Stimulated activated CD4-positive, alpha-beta T cell treated with anti-CD3 and anti-CD28 coated beads, Interleukin-15, amount 100 ng/mL, for 24 hours (primary cell): ENCODE measurements around the gene FILIP1L.

Source experiments
- DNase-seq: peaks from one replicate; pipeline ENCODE4 v3.0.0-alpha.2; 2020

FILIP1L gene

GRCh38 chr3:100039075-100039474, 75.2 kb downstream of the FILIP1L start:
- no peak for DNase-seq

GRCh38 chr3:100033903-100034471, 80.3 kb downstream of the FILIP1L start:
- no peak for DNase-seq

- no peak for DNase-seq
Observed at GRCh38 chr3:100033184-100033583, 81.1 kb downstream of the FILIP1L start.

GRCh38 chr3:100032243-100032642, 82.1 kb downstream of the FILIP1L start:
- DNase-seq = no peak

- DNase-seq = no peak
Observed at GRCh38 chr3:100030914-100031425, 83.3 kb downstream of the FILIP1L start.

GRCh38 chr3:100030346-100030745, 84.0 kb downstream of the FILIP1L start:
- no peak for DNase-seq

- no peak for DNase-seq
Observed at GRCh38 chr3:100029689-100030088, 84.6 kb downstream of the FILIP1L start.

GRCh38 chr3:100029052-100029451, 85.2 kb downstream of the FILIP1L start:
- no peak for DNase-seq

- no peak for DNase-seq
Observed at GRCh38 chr3:100027321-100027720, 87.0 kb downstream of the FILIP1L start.

- DNase-seq = no peak
Observed at GRCh38 chr3:100024520-100025303, 89.6 kb downstream of the FILIP1L start.

GRCh38 chr3:100023595-100023994, 90.7 kb downstream of the FILIP1L start:
- no peak for DNase-seq

GRCh38 chr3:100023150-100023549, 91.2 kb downstream of the FILIP1L start:
- no peak for DNase-seq

- no peak for DNase-seq
Observed at GRCh38 chr3:100022506-100022905, 91.8 kb downstream of the FILIP1L start.

GRCh38 chr3:100020876-100021644, 93.2 kb downstream of the FILIP1L start:
- no peak for DNase-seq

GRCh38 chr3:100019719-100020118, 94.6 kb downstream of the FILIP1L start:
- no peak for DNase-seq

- no peak for DNase-seq
Observed at GRCh38 chr3:100018806-100019205, 95.5 kb downstream of the FILIP1L start.

- no peak for DNase-seq
Observed at GRCh38 chr3:100010087-100010417, 104.2 kb downstream of the FILIP1L start.

GRCh38 chr3:100009276-100010086, 104.8 kb downstream of the FILIP1L start:
- DNase-seq = no peak

GRCh38 chr3:100008081-100008698, 106.1 kb downstream of the FILIP1L start:
- no peak for DNase-seq

GRCh38 chr3:100007313-100007712, 107.0 kb downstream of the FILIP1L start:
- no peak for DNase-seq

- DNase-seq = no peak
Observed at GRCh38 chr3:100006570-100007271, 107.6 kb downstream of the FILIP1L start.
